HEK293T (cell line): ENCODE data around the gene EXOC3L1.

Source experiments
- CTCF ChIA-PET: fragments of 350-600 bp; formaldehyde crosslinking; extraction: SDS; loops from one replicate; lab custom pipeline; 2021; ENCODE audit warnings: antibody characterized with exemption, inconsistent platforms; lab: Yijun Ruan, JAX
- POLR2A ChIA-PET: fragments of 350-600 bp; formaldehyde crosslinking; extraction: SDS; loops from one replicate; lab custom pipeline; 2020; ENCODE audit warnings: antibody characterized with exemption, inconsistent platforms; lab: Yijun Ruan, JAX
- DNase-seq: peaks from one replicate; pipeline ENCODE4 v3.0.0; 2012; ENCODE audit warnings: mixed read lengths; ENCODE audit errors: extremely low spot score
- ARNT ChIP-seq: fragments of 450-650 bp; IDR thresholded peaks from 2 replicates; pipeline ENCODE4 v1.6.1; 2017; ENCODE audit warnings: mild to moderate bottlenecking
- BHLHE40 ChIP-seq: fragments of 450-650 bp; IDR thresholded peaks from 2 replicates; pipeline ENCODE4 v1.6.1; 2016; ENCODE audit warnings: mild to moderate bottlenecking, moderate library complexity, borderline replicate concordance
- CTBP1 ChIP-seq: fragments of 450-650 bp; IDR thresholded peaks from 2 replicates; pipeline ENCODE4 v1.6.1; 2016; ENCODE audit warnings: borderline replicate concordance
- ELF4 ChIP-seq: fragments of 450-650 bp; IDR thresholded peaks from 2 replicates; pipeline ENCODE4 v1.6.1; 2017; ENCODE audit warnings: antibody characterized with exemption
- FOXA1 ChIP-seq: fragments of 450-650 bp; IDR thresholded peaks from 2 replicates; pipeline ENCODE4 v1.6.1; 2016; ENCODE audit warnings: mild to moderate bottlenecking
- FOXK2 ChIP-seq: fragments of 450-650 bp; IDR thresholded peaks from 2 replicates; pipeline ENCODE4 v1.6.1; 2016; ENCODE audit warnings: mild to moderate bottlenecking
- FOXM1 ChIP-seq: fragments of 450-650 bp; IDR thresholded peaks from 2 replicates; pipeline ENCODE4 v1.6.1; 2017; ENCODE audit warnings: mild to moderate bottlenecking, borderline replicate concordance
- HDGF ChIP-seq: fragments of 450-650 bp; IDR thresholded peaks from 2 replicates; pipeline ENCODE4 v1.6.1; 2017; ENCODE audit warnings: antibody characterized with exemption, borderline replicate concordance
- L3MBTL2 ChIP-seq: fragments of 450-650 bp; conservative IDR thresholded peaks from 2 replicates; pipeline ENCODE4 v1.6.1; 2016; ENCODE audit warnings: mild to moderate bottlenecking
- LEF1 ChIP-seq: fragments of 450-650 bp; IDR thresholded peaks from 2 replicates; pipeline ENCODE4 v1.6.1; 2017; ENCODE audit warnings: mild to moderate bottlenecking, borderline replicate concordance
- NFRKB ChIP-seq: fragments of 450-650 bp; IDR thresholded peaks from 2 replicates; pipeline ENCODE4 v1.6.1; 2016; ENCODE audit warnings: mild to moderate bottlenecking, moderate library complexity
- PKNOX1 ChIP-seq: fragments of 450-650 bp; IDR thresholded peaks from 2 replicates; pipeline ENCODE4 v1.6.1; 2016
- SP1 ChIP-seq: fragments of 450-650 bp; IDR thresholded peaks from 2 replicates; pipeline ENCODE4 v1.6.1; 2017
- SUZ12 ChIP-seq: fragments of 450-650 bp; IDR thresholded peaks from 2 replicates; pipeline ENCODE4 v1.6.1; 2016; ENCODE audit warnings: mild to moderate bottlenecking
- TARDBP ChIP-seq: fragments of 450-650 bp; IDR thresholded peaks from 2 replicates; pipeline ENCODE4 v1.6.1; 2016
- ZNF384 ChIP-seq: fragments of 450-650 bp; IDR thresholded peaks from 2 replicates; pipeline ENCODE4 v1.6.1; 2016

Gene EXOC3L1

GRCh38 chr16:67146523-67147357 is 43.2 kb downstream of the EXOC3L1 start:
- no peak for DNase-seq
- ChIA-PET CTCF (interaction anchor here (0.6 kb wide), 1 partner anchor 227 kb away, joined by 3 read pairs; no protein-coding TSS in a partner anchor), POLR2A (no interaction called here)
- TF ChIP-seq PKNOX1 (no peak), ELF4 (no peak), ARNT (no peak), CTBP1 (no peak), BHLHE40 (no peak), SP1 (no peak), L3MBTL2 (no peak), ZNF384 (no peak), HDGF (no peak), FOXK2 (no peak), SUZ12 (no peak), FOXM1 (no peak), LEF1 (no peak), TARDBP (no peak), NFRKB (no peak), FOXA1 (no peak)

GRCh38 chr16:67145746-67146145 is 44.2 kb downstream of the EXOC3L1 start:
- TF ChIP-seq HDGF (no peak), ELF4 (no peak), NFRKB (no peak), LEF1 (no peak), SUZ12 (no peak), ZNF384 (no peak)
- POLR2A ChIA-PET, result no interaction called here
- no peak for DNase-seq
- CTCF ChIA-PET, result no interaction called here

- POLR2A ChIA-PET, result interaction anchor here (0.6 kb wide), 1 partner anchor 17 kb away, joined by 3 read pairs; no protein-coding TSS in a partner anchor
- TF ChIP-seq TARDBP (no peak), LEF1 (no peak), BHLHE40 (no peak), HDGF (no peak), SP1 (no peak), NFRKB (no peak), FOXA1 (no peak)
- no peak for DNase-seq
- CTCF ChIA-PET, result interaction anchor here (0.6 kb wide), 1 partner anchor 131 kb away, joined by 3 read pairs; no protein-coding TSS in a partner anchor
Measured at GRCh38 chr16:67144943-67145342, 45.0 kb downstream of the EXOC3L1 start.

GRCh38 chr16:67142342-67142741 is 47.6 kb downstream of the EXOC3L1 start:
- ChIA-PET CTCF (interaction anchor here (2.0 to 2.3 kb wide), 2 partner anchors 13 to 181 kb away, joined by 5 to 6 read pairs; partner anchors contain the start of gene CES3), POLR2A (interaction anchor here (1.5 kb wide), 1 partner anchor 18 kb away, joined by 6 read pairs; the partner anchor contains the start of genes FBXL8 and TRADD)
- DNase-seq, result no peak
- TF ChIP-seq FOXA1, result no peak
- no peak for TF ChIP-seq LEF1

- CTCF ChIA-PET, result interaction anchor here (2.0 to 2.3 kb wide), 2 partner anchors 14 to 180 kb away, joined by 5 to 6 read pairs; partner anchors contain the start of gene CES3
- DNase-seq, result no peak
Measured at GRCh38 chr16:67141391-67141790, 48.5 kb downstream of the EXOC3L1 start.

GRCh38 chr16:67137605-67138004 is 52.3 kb downstream of the EXOC3L1 start:
- peak; percentile 79 for TF ChIP-seq PKNOX1
- TF ChIP-seq SP1, result no peak
- TF ChIP-seq HDGF, result no peak
- DNase-seq, result no peak
- POLR2A ChIA-PET, result no interaction called here
- CTCF ChIA-PET, result interaction anchor here (0.6 to 0.7 kb wide), 2 partner anchors 20 to 381 kb away, joined by 4 to 5 read pairs; no protein-coding TSS in a partner anchor

More at GRCh38 chr16:67141391-67141790, 48.5 kb downstream of the EXOC3L1 start:
- POLR2A ChIA-PET, result interaction anchor here (1.5 kb wide), 1 partner anchor 19 kb away, joined by 6 read pairs; the partner anchor contains the start of genes FBXL8 and TRADD
- TF ChIP-seq PKNOX1 (no peak), FOXM1 (no peak), ARNT (no peak), HDGF (no peak), FOXA1 (no peak)
